H1 (cell line): Measurements from ENCODE around the gene ARHGAP15. TPM values are rescaled to one million over a fixed set of nuclear protein-coding genes. Genes with fewer than 3 reads are reported as not detected.

Source experiments
- CTCF ChIA-PET: fragments of 300-600 bp; sonication (Branson Sonifier 250); formaldehyde crosslinking; loops from one replicate; lab custom pipeline; 2021; ENCODE audit not compliant: partially characterized antibody; lab: Charles Lee
- POLR2A ChIA-PET: fragments of 300-600 bp; sonication (Branson Sonifier 250); formaldehyde crosslinking; loops from one replicate; lab custom pipeline; 2021; ENCODE audit warnings: inconsistent platforms; ENCODE audit not compliant: partially characterized antibody; lab: Charles Lee
- DNase-seq, 2 experiments: peaks; one replicate each; pipeline versions ENCODE4 v3.0.0 to v3.0.0-alpha.2; 2010 to 2022; ENCODE audit warnings: low spot score in 2 of 2, low read depth in 1 of 2, mixed read lengths in 1 of 2
- FAIRE-seq: peaks from 2 replicates; lab custom pipeline; 2011; peaks lifted over from hg19 to GRCh38; lab: Jason Lieb, UNC
- H2AFZ ChIP-seq: 2 replicates; pipeline ENCODE4 v1.8.1; 2012; ENCODE audit warnings: low read length, inconsistent platforms
- H2AK5ac ChIP-seq: 2 replicates; pipeline ENCODE4 v1.6.1; 2013; ENCODE audit warnings: low read depth, low read length
- H2BK120ac ChIP-seq: replicated peaks from 2 replicates; pipeline ENCODE3; 2013; ENCODE audit warnings: low read depth, low read length, inconsistent platforms
- H2BK12ac ChIP-seq: 2 replicates; pipeline ENCODE4 v1.6.1; 2013; ENCODE audit warnings: low read depth, low read length
- H2BK15ac ChIP-seq: 2 replicates; pipeline ENCODE4 v1.6.1; 2013; ENCODE audit warnings: low read length
- H2BK20ac ChIP-seq: 2 replicates; pipeline ENCODE4 v1.6.1; 2013; ENCODE audit warnings: low read length
- H2BK5ac ChIP-seq: 2 replicates; pipeline ENCODE4 v1.6.1; 2013; ENCODE audit warnings: low read depth, low read length
- H3K14ac ChIP-seq: 2 replicates; pipeline ENCODE4 v1.6.1; 2013; ENCODE audit warnings: inconsistent platforms; ENCODE audit not compliant: insufficient read length
- H3K18ac ChIP-seq: 2 replicates; pipeline ENCODE4 v1.6.1; 2013; ENCODE audit warnings: low read length; ENCODE audit errors: extremely low read depth
- H3K23ac ChIP-seq: 2 replicates; pipeline ENCODE4 v1.6.1; 2013; ENCODE audit warnings: inconsistent platforms; ENCODE audit not compliant: insufficient read length
- H3K23me2 ChIP-seq: 2 replicates; pipeline ENCODE4 v1.6.1; 2013; ENCODE audit warnings: low read depth, low read length
- H3K27ac ChIP-seq: 2 replicates; pipeline ENCODE4 v1.6.1; 2011; ENCODE audit warnings: low read depth, low read length, inconsistent platforms
- H3K27me3 ChIP-seq, 4 experiments: replicated peaks in 1 of 4; 1 replicate in 1 of 4; 2 replicates in 3 of 4; pipeline versions ENCODE4 v1.6.1 to v1.8.1; 2011 to 2013; ENCODE audit warnings: low read length in 3 of 4, mild to moderate bottlenecking in 3 of 4, inconsistent platforms in 2 of 4, mixed read lengths in 2 of 4, moderate library complexity in 1 of 4; ENCODE audit not compliant: control insufficient read depth in 3 of 4, insufficient read depth in 3 of 4; ENCODE audit errors: extremely low read depth in 1 of 4
- H3K36me3 ChIP-seq, 4 experiments: 2 replicates each; pipeline versions ENCODE4 v1.6.1 to v1.8.1; 2011 to 2013; ENCODE audit warnings: mild to moderate bottlenecking in 4 of 4, low read length in 3 of 4, moderate library complexity in 2 of 4, control low read depth in 1 of 4, inconsistent platforms in 1 of 4; ENCODE audit not compliant: insufficient read depth in 4 of 4, control insufficient read depth in 2 of 4
- H3K4ac ChIP-seq: replicated peaks from 2 replicates; pipeline ENCODE3; 2013; ENCODE audit warnings: low read length, low read depth, mixed read lengths, inconsistent platforms; ENCODE audit not compliant: insufficient read length
- H3K4me1 ChIP-seq, 4 experiments: replicated peaks in 1 of 4; 1 replicate in 1 of 4; 2 replicates in 3 of 4; pipeline versions ENCODE4 v1.6.1 to v1.8.1; 2011 to 2013; ENCODE audit warnings: low read length in 3 of 4, inconsistent platforms in 2 of 4, mixed read lengths in 1 of 4; ENCODE audit not compliant: insufficient read depth in 4 of 4, control insufficient read depth in 3 of 4
- H3K4me2 ChIP-seq, 2 experiments: 2 replicates each; pipeline versions ENCODE4 v1.6.1 to v1.8.1; 2011 to 2013; ENCODE audit warnings: low read depth in 2 of 2, low read length in 2 of 2, control low read depth in 1 of 2, inconsistent platforms in 1 of 2, mild to moderate bottlenecking in 1 of 2; ENCODE audit not compliant: insufficient read depth in 1 of 2
- H3K4me3 ChIP-seq, 4 experiments: fragments of 200-600, 300-600 bp in 1 of 4; sonication (generic), shearing (Covaris generic), sonication (Bioruptor Twin) in 1 of 4; 2 replicates each; pipeline versions ENCODE4 v1.5.1 to v1.8.1; 2011 to 2016; ENCODE audit warnings: low read length in 4 of 4, low read depth in 3 of 4, control low read depth in 2 of 4, inconsistent platforms in 2 of 4, mild to moderate bottlenecking in 2 of 4, mixed read lengths in 1 of 4, moderate library complexity in 1 of 4; ENCODE audit not compliant: insufficient read depth in 2 of 4; ENCODE audit errors: extremely low read depth in 1 of 4
- H3K56ac ChIP-seq: replicated peaks from 2 replicates; pipeline ENCODE3; 2013; ENCODE audit warnings: low read depth, mild to moderate bottlenecking, mixed read lengths, low read length, inconsistent platforms; ENCODE audit not compliant: insufficient read length
- H3K79me1 ChIP-seq: 2 replicates; pipeline ENCODE4 v1.6.1; 2013; ENCODE audit warnings: low read depth, low read length, control low read depth
- H3K79me2 ChIP-seq, 2 experiments: 2 replicates each; pipeline versions ENCODE4 v1.6.1 to v1.8.1; 2012 to 2013; ENCODE audit warnings: low read length in 2 of 2, mild to moderate bottlenecking in 2 of 2, inconsistent platforms in 1 of 2; ENCODE audit not compliant: insufficient read depth in 2 of 2, control insufficient read depth in 1 of 2
- H3K9ac ChIP-seq, 4 experiments: replicated peaks in 1 of 4; 1 replicate in 1 of 4; 2 replicates in 3 of 4; pipeline versions ENCODE4 v1.6.1 to v1.8.1; 2011 to 2013; ENCODE audit warnings: low read depth in 3 of 4, low read length in 3 of 4, control low read depth in 2 of 4, mild to moderate bottlenecking in 2 of 4, moderate library complexity in 2 of 4, inconsistent platforms in 1 of 4; ENCODE audit errors: extremely low read depth in 1 of 4
- H3K9me3 ChIP-seq, 2 experiments: 2 replicates each; pipeline versions ENCODE4 v1.6.1 to v1.8.1; 2012 to 2013; ENCODE audit warnings: mild to moderate bottlenecking in 2 of 2, moderate library complexity in 2 of 2, control low read depth in 1 of 2, inconsistent platforms in 1 of 2, low read depth in 1 of 2, low read length in 1 of 2, mixed read lengths in 1 of 2; ENCODE audit not compliant: insufficient read depth in 2 of 2
- H4K20me1 ChIP-seq, 2 experiments: replicated peaks in 1 of 2; 2 replicates each; pipeline versions ENCODE3 to v1.8.1; 2011 to 2013; ENCODE audit warnings: inconsistent platforms in 2 of 2, low read length in 2 of 2, mild to moderate bottlenecking in 1 of 2; ENCODE audit not compliant: insufficient read depth in 2 of 2, control insufficient read depth in 1 of 2
- H4K5ac ChIP-seq: 2 replicates; pipeline ENCODE4 v1.6.1; 2013; ENCODE audit warnings: low read length, low read depth, mixed read lengths, inconsistent platforms; ENCODE audit not compliant: insufficient read length
- H4K8ac ChIP-seq: 2 replicates; pipeline ENCODE4 v1.8.0; 2013; ENCODE audit warnings: mild to moderate bottlenecking, moderate library complexity, low read length, inconsistent platforms; ENCODE audit not compliant: insufficient read depth; ENCODE audit errors: extremely low read depth
- H4K91ac ChIP-seq: replicated peaks from 2 replicates; pipeline ENCODE3; 2013; ENCODE audit warnings: low read length, mixed read lengths, inconsistent platforms; ENCODE audit not compliant: insufficient read length
- RXRA ChIP-seq: IDR thresholded peaks from 2 replicates; pipeline ENCODE4 v1.6.1; 2011; ENCODE audit warnings: low read depth, mild to moderate bottlenecking, low read length, moderate library complexity; ENCODE audit not compliant: insufficient read depth
- WGBS, 2 experiments: shearing (Covaris generic) in 1 of 2; methylation state at CpG; one replicate each; pipeline versions ENCODE4 v1.1.6 to v1.1.7; 2013 to 2015; ENCODE audit warnings: low lambda C conversion rate in 2 of 2, mixed read lengths in 2 of 2, inconsistent platforms in 1 of 2, low coverage in 1 of 2, missing lambda C conversion rate in 1 of 2; ENCODE audit not compliant: insufficient replicate concordance in 2 of 2, insufficient coverage in 1 of 2, insufficient read length in 1 of 2; ENCODE audit errors: extremely low coverage in 1 of 2, missing lambda C conversion rate in 1 of 2; 5-methylcytosine and 5-hydroxymethylcytosine counted together
- polyA plus RNA-seq, 7 experiments: library from polyadenylated mRNA; depleted of rRNA in 3 of 7; stranded (reverse) in 5 of 7; unstranded in 2 of 7; fragments of >200 nt in 5 of 7; fragments of 200-250 nt in 2 of 7; gene quantifications; 1 replicate in 5 of 7; 2 replicates in 1 of 7; 4 replicates in 1 of 7; pipeline versions ENCODE4 v1.2.1 to v1.2.3, GENCODE V29; 2011 to 2013; ENCODE audit warnings: missing spikeins in 2 of 7, mixed read lengths in 2 of 7
- total RNA-seq: library from RNA; stranded (reverse); fragmentation: NEBNext Ultra II Directional; extraction: Animal tissue kit (Norgen Biotek cat#: 25700); gene quantifications from 2 replicates; pipeline ENCODE4 v1.2.1, GENCODE V29; 2021

ARHGAP15 gene
- total and polyA plus RNA-seq, 2 of the 8 experiments (the other 6 are each of a cell fraction or from before 2014, with no cell fraction given), result not detected

GRCh38 chr2:143688248-143688647, 559.0 kb downstream of the ARHGAP15 start:
- no peak overlapping the region for H3K27ac ChIP-seq
- no peak overlapping the region for H4K8ac ChIP-seq
- no peaks in the 10 kb centered on the region for H3K36me3 ChIP-seq
- DNase-seq, result no peak
- peaks cover 2 to 10% (median 7%) of the 10 kb centered on the region in 4 experiments; a peak in 4 of 7 replicates for H3K4me1 ChIP-seq
- H3K79me1 ChIP-seq, result no peaks in the 10 kb centered on the region
- H3K4me3 ChIP-seq, result no peak overlapping the region
- no peak overlapping the region for H4K91ac ChIP-seq
- 93% methylated on average over 2 of the region's 2 CpGs; no CpG with 5 or more reads in 1 of the 2 experiments for WGBS, 2 experiments
- H2BK120ac ChIP-seq, result no peak overlapping the region
- H4K20me1 ChIP-seq, result no peaks in the 10 kb centered on the region
- no peak overlapping the region for H2BK15ac ChIP-seq
- no peak overlapping the region for H3K56ac ChIP-seq
- POLR2A ChIA-PET, result no interaction called here
- H2BK20ac ChIP-seq, result no peak overlapping the region
- H3K79me2 ChIP-seq, result no peaks in the 10 kb centered on the region
- H3K14ac ChIP-seq, result no peak overlapping the region
- no peak overlapping the region for H2AK5ac ChIP-seq
- no peak for FAIRE-seq
- H4K5ac ChIP-seq, result no peak overlapping the region
- H3K18ac ChIP-seq, result no peak overlapping the region
- no peak overlapping the region for H2AFZ ChIP-seq
- H3K9ac ChIP-seq, result no peak overlapping the region
- H3K4me2 ChIP-seq, result no peak overlapping the region
- H3K9me3 ChIP-seq, result no peaks in the 10 kb centered on the region
- TF ChIP-seq RXRA, result no peak
- TF ChIP-seq, all 59 proteins: peak for 0
- Histone ChIP-seq H3K23ac (no peak overlapping the region), H3K27me3 (no peaks in the 10 kb centered on the region), H2BK12ac (no peak overlapping the region), H3K23me2 (no peaks in the 10 kb centered on the region), H2BK5ac (no peak overlapping the region), H3K4ac (no peak overlapping the region)
- CTCF ChIA-PET, result interaction anchor here (1.2 to 1.6 kb wide), 3 partner anchors 73 to 109 kb away, joined by 3 to 4 read pairs (median 4); no protein-coding TSS in a partner anchor
